Vagina (tissue), 2 donors: ENCODE data around the gene DCST1. TPM values are rescaled to one million over a fixed set of nuclear protein-coding genes. Genes with fewer than 3 reads are reported as not detected.

Experiments
- DNase-seq, 2 donors: peaks; one replicate each; pipeline ENCODE4 v3.0.0-alpha.2; 2017; ENCODE audit errors: extremely low spot score in 2 of 2
- H3K27ac ChIP-seq: fragments of 200-600 bp; sonication (generic); one replicate; pipeline ENCODE4 v1.5.1; 2019
- H3K27me3 ChIP-seq: fragments of 200-600 bp; sonication (generic); one replicate; pipeline ENCODE4 v1.5.1; 2019
- H3K36me3 ChIP-seq, 2 donors: fragments of 200-600 bp; sonication (generic); one replicate each; pipeline ENCODE4 v1.5.1; 2017 to 2019
- H3K4me1 ChIP-seq: fragments of 200-600 bp; sonication (generic); one replicate; pipeline ENCODE4 v1.5.1; 2019
- H3K4me3 ChIP-seq, 2 donors: fragments of 200-600 bp; sonication (generic); 1 replicate in 1 of 2; 2 replicates in 1 of 2; pipeline ENCODE4 v1.5.1; 2016 to 2019
- H3K9me3 ChIP-seq: fragments of 200-600 bp; sonication (generic); one replicate; pipeline ENCODE4 v1.5.1; 2019
- POLR2A ChIP-seq, 2 donors: fragments of 450-650 bp; IDR thresholded peaks; one replicate each; pipeline ENCODE4 v1.6.1; 2017; ENCODE audit warnings: antibody characterized with exemption in 2 of 2, mild to moderate bottlenecking in 2 of 2, moderate library complexity in 2 of 2
- POLR2AphosphoS5 ChIP-seq, 2 donors: sonication (generic); formaldehyde crosslinking; IDR thresholded peaks; one replicate each; pipeline ENCODE4 v1.9.0; 2017; ENCODE audit warnings: antibody characterized with exemption in 2 of 2, mild to moderate bottlenecking in 2 of 2, low read depth in 1 of 2; ENCODE audit not compliant: insufficient read depth in 1 of 2
- intact Hi-C: fragments of 100-400 bp; cut with DNase I; formaldehyde crosslinking; loops from one replicate; pipeline ENCODE4 v1.15.1; 2023
- total RNA-seq: library from RNA; depleted of rRNA; stranded (reverse); fragments of >200 nt; gene quantifications from one replicate; pipeline ENCODE4 v1.2.3, GENCODE V29; 2016
- TF ChIP-seq, protein P1 (sequence below), 3 experiments: fragments of 450-650 bp in 2 of 3; fragments of 200-600 bp in 1 of 3; sonication (generic) in 1 of 3; IDR thresholded peaks; one replicate each; pipeline ENCODE4 v1.5.1; 2017 to 2019; ENCODE audit warnings: antibody characterized with exemption in 3 of 3, mild to moderate bottlenecking in 2 of 3, moderate library complexity in 2 of 3

Gene DCST1
- total RNA-seq, 1 donor from 2014 or later = not detected

DNA sequence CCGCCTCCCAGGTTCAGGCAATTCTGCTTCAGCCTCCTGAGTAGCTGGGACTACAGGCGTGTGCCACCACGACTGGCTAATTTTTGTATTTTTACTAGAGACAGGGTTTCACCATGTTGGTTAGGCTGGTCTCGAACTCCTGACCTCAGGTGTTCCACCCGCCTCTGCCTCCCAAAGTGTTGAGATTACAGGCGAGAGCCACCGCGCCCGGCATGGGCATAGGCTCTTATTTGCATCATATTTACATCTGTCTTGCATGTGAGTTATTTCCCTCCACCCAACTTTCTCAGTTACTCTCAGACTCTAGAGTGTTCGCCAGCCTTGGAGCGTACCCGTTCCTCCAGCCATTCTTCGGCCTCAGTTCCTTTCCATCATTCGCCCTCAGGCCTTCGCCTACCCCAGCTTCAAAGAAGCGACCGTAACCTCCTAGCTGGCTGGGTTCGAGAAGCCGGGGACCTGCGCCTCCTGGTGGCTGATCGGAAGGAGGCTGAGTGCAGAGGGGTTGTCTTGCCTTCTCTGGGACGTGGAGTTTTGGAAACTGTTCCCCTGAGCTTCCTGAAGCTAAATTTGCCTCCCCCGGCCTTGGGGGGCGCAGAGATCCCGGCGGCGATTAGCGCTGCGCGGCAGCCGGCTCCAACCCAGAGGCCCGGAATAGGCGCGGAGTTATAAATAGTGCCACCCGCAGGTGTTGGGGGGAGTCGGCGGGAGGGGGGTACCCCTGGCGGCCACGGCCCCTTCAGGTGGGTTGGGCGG is 34.6 kb upstream of the DCST1 start:
- H3K9me3 ChIP-seq = no peaks in the 10 kb centered on the region
- peak overlapping the region; percentile 84 to 85 for H3K4me3 ChIP-seq
- no peak for DNase-seq
- H3K27me3 ChIP-seq = no peaks in the 10 kb centered on the region
- no peaks in the 10 kb centered on the region for H3K36me3 ChIP-seq
- peaks cover 30% of the 10 kb centered on the region for H3K4me1 ChIP-seq
- H3K27ac ChIP-seq = peak overlapping the region; percentile 99
- TF ChIP-seq, protein P1, sequence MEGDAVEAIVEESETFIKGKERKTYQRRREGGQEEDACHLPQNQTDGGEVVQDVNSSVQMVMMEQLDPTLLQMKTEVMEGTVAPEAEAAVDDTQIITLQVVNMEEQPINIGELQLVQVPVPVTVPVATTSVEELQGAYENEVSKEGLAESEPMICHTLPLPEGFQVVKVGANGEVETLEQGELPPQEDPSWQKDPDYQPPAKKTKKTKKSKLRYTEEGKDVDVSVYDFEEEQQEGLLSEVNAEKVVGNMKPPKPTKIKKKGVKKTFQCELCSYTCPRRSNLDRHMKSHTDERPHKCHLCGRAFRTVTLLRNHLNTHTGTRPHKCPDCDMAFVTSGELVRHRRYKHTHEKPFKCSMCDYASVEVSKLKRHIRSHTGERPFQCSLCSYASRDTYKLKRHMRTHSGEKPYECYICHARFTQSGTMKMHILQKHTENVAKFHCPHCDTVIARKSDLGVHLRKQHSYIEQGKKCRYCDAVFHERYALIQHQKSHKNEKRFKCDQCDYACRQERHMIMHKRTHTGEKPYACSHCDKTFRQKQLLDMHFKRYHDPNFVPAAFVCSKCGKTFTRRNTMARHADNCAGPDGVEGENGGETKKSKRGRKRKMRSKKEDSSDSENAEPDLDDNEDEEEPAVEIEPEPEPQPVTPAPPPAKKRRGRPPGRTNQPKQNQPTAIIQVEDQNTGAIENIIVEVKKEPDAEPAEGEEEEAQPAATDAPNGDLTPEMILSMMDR (IDR thresholded peaks at IDR 0.05) = peak; percentile 62 to 83 (median 77)
- TF ChIP-seq POLR2A (IDR thresholded peaks at IDR 0.05) (no peak), POLR2AphosphoS5 (IDR thresholded peaks at IDR 0.05; ENCODE audit: insufficient read depth in 1 of 2, low read depth in 1 of 2) (peak; percentile 24 to 54)
- intact Hi-C loops = no loop called here

DNA sequence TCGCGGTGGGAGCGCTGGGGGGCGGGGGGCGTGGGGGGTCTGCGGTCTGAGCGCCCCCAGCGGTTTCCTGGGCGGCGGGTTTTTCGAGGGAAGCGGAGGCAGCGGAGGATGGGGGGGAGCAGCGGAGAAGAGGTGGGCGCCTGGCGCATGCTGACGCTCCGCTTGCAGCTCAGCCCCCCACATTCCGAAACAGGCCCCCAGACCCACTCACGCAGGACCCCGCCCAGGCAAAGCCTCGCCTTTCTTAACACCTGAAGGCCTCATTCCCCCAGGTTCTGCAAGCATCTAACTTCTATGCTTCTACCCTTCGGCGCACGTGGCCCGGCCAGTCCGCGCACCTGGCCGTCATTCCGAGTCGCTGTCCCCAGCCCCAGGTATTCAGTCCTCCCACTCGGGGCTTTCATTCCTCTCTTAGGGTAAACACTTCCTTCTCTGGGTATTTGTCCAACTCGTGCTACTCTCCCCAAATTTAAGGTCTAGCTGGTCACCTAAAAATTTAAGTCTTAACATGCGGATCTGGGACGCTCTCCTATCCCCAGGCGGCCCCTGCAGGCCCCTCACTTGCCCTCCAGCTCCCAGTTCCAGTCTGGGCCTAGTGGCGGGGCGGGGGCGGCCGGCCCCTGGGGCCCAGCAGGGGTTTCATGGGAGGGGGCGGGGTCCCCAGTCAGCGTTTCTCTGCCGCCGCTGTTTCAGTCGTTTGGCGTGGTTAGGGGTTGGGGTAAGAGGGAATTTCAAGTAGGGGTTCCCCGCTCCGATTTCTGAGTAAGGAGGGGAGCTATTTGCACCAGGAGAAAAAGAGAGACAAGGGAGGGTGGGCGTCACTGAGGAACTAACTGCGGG is 33.8 kb upstream of the DCST1 start:
- Histone ChIP-seq H3K27ac (peak overlapping the region; percentile 99), H3K4me3 (peak overlapping the region; percentile 84 to 85), H3K27me3 (no peaks in the 10 kb centered on the region), H3K36me3 (no peaks in the 10 kb centered on the region), H3K9me3 (no peaks in the 10 kb centered on the region), H3K4me1 (peaks cover 38% of the 10 kb centered on the region)
- peak in 1 of 2 donors; percentile 92 for DNase-seq
- intact Hi-C loops = loop anchor here (2.0 to 5.0 kb wide), 4 partner anchors 17 to 672 kb away; partner anchors contain the start of genes ADAM15 and ATP8B2
- TF ChIP-seq, protein P1 (IDR thresholded peaks at IDR 0.05) = no peak
- TF ChIP-seq POLR2AphosphoS5 (IDR thresholded peaks at IDR 0.05; ENCODE audit: insufficient read depth in 1 of 2, low read depth in 1 of 2) = no peak
- TF ChIP-seq POLR2A (IDR thresholded peaks at IDR 0.05) = no peak

DNA sequence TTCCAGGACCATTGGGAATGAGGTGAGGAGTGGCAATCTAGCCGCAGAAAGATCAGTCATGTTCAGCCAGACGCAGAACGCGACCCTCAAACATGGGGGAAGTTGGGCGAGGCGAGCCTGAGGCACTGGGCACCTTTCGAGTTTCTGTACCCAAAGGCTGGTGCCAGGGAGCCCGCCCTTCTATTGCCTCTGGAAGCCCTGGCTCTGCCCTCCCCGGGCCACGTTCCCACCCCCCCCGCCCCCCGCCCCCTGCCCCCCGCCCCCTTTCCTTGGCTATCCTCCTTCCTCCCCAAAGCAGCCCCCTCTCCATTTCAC is 33.3 kb upstream of the DCST1 start:
- DNase-seq = no peak
- intact Hi-C loops = loop anchor here (2.0 to 5.0 kb wide), 4 partner anchors 16 to 673 kb away; partner anchors contain the start of genes ADAM15 and ATP8B2
- Histone ChIP-seq H3K4me1 (peaks cover 44% of the 10 kb centered on the region), H3K9me3 (no peaks in the 10 kb centered on the region), H3K4me3 (peak overlapping the region; percentile 84 to 85), H3K27me3 (no peaks in the 10 kb centered on the region), H3K27ac (peak overlapping the region; percentile 99), H3K36me3 (no peaks in the 10 kb centered on the region)
- TF ChIP-seq POLR2A (IDR thresholded peaks at IDR 0.05) (no peak), POLR2AphosphoS5 (IDR thresholded peaks at IDR 0.05; ENCODE audit: insufficient read depth in 1 of 2, low read depth in 1 of 2) (no peak)
- TF ChIP-seq, protein P1 (IDR thresholded peaks at IDR 0.05) = no peak

DNA sequence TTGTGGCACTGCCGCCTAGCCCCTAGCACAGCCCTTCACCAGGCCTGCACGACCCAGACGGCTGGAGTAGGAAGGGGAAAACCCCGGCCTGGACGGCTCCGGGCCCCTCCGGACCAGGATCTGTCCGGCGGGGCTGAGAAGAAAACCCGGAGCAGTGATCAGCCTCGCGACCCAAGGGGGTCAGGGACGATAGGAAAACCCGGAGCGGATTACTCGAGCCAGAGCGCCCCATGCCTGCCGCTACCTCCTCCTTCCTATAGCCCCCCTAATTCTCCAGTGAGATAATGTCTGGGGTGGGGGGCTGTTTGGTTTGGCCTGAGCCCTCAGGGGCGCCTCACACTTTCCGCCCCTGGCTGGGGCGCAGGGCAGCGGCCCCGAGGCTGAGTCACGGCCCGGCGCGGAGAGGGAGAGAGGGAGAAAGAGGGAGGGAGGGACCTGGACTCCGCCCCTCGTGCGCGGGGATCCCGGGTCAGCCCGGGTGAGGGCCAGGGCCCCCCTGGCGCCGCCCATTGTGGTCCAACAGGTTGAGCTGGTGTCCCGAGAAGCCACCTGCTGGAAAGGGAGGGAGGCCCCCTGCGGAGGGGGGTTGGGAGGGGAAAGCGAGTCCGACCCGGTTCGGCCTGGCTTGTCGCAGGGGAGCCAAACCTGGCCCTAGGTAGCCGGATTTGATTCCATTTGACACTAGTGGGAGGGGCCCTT is 32.7 kb upstream of the DCST1 start:
- Histone ChIP-seq H3K27me3 (no peaks in the 10 kb centered on the region), H3K36me3 (no peaks in the 10 kb centered on the region), H3K27ac (peak overlapping the region; percentile 99), H3K9me3 (no peaks in the 10 kb centered on the region), H3K4me1 (peaks cover 49% of the 10 kb centered on the region), H3K4me3 (peak overlapping the region; percentile 84 to 85)
- peak in 1 of 2 donors; percentile 97 for DNase-seq
- TF ChIP-seq POLR2A (IDR thresholded peaks at IDR 0.05) (peak in 1 of 2 donors; percentile 80), POLR2AphosphoS5 (IDR thresholded peaks at IDR 0.05; ENCODE audit: insufficient read depth in 1 of 2, low read depth in 1 of 2) (peak; percentile 88 to 97)
- TF ChIP-seq, protein P1 (IDR thresholded peaks at IDR 0.05) = peak in 2 of 3 experiments; percentile 3 to 56
- intact Hi-C loops = loop anchor here (2.0 to 5.0 kb wide), 4 partner anchors 16 to 674 kb away; partner anchors contain the start of genes ADAM15 and ATP8B2
